ENCODE results near the gene PACRG. TPM values are rescaled to one million over a fixed set of nuclear protein-coding genes. Genes with fewer than 3 reads are reported as not detected.

Gene PACRG
- total and polyA plus RNA-seq, 4 donors: 0.47 to 3.8 (median 2.4) TPM

DNA sequence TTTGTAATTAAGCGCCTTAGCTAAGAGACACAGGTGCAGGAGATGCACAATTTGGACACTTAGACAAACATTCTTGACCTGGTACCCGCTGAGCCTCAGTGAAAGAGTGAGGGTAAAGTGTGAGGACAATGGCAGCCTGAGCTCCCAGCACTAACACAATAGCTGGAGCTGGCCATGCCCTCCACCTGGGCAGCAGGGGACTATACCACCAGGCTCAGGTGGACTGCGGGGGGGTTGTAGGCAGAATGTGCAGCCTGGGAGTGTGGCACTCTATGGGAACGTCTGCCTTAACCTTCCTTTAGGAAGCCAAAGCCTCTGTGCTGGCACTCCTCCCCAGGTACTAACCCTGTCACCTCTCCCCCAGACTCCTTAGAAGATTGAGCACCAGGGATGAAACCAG is 23.8 kb upstream of the PACRG start:
- Histone ChIP-seq H3K9me3 (ENCODE audit: control insufficient read depth in 4 of 4, low read length in 3 of 4) (no peaks in the 10 kb centered on the region), H3K27me3 (ENCODE audit: control insufficient read depth in 4 of 4, insufficient read depth in 4 of 4, low read length in 3 of 4) (no peaks in the 10 kb centered on the region), H3K4me3 (ENCODE audit: low read depth in 1 of 3, low read length in 3 of 3) (no peak overlapping the region), H3K9ac (ENCODE audit: low read depth in 1 of 2, low read length in 2 of 2) (no peak overlapping the region), H3K27ac (ENCODE audit: low read depth in 1 of 2, low read length in 2 of 2) (no peak overlapping the region), H3K36me3 (ENCODE audit: control insufficient read depth in 4 of 4, insufficient read depth in 3 of 4, low read depth in 1 of 4, low read length in 3 of 4) (no peaks in the 10 kb centered on the region), H3K4me1 (ENCODE audit: control insufficient read depth in 4 of 4, insufficient read depth in 4 of 4, low read length in 3 of 4) (no peaks in the 10 kb centered on the region)
- WGBS: 94% methylated on average over 4 of the region's 4 CpGs
- TF ChIP-seq SP1 (IDR thresholded peaks at IDR 0.05) (no peak), JUND (IDR thresholded peaks at IDR 0.05) (no peak), FOXA2 (IDR thresholded peaks at IDR 0.05) (no peak)
- TF ChIP-seq, protein P1, sequence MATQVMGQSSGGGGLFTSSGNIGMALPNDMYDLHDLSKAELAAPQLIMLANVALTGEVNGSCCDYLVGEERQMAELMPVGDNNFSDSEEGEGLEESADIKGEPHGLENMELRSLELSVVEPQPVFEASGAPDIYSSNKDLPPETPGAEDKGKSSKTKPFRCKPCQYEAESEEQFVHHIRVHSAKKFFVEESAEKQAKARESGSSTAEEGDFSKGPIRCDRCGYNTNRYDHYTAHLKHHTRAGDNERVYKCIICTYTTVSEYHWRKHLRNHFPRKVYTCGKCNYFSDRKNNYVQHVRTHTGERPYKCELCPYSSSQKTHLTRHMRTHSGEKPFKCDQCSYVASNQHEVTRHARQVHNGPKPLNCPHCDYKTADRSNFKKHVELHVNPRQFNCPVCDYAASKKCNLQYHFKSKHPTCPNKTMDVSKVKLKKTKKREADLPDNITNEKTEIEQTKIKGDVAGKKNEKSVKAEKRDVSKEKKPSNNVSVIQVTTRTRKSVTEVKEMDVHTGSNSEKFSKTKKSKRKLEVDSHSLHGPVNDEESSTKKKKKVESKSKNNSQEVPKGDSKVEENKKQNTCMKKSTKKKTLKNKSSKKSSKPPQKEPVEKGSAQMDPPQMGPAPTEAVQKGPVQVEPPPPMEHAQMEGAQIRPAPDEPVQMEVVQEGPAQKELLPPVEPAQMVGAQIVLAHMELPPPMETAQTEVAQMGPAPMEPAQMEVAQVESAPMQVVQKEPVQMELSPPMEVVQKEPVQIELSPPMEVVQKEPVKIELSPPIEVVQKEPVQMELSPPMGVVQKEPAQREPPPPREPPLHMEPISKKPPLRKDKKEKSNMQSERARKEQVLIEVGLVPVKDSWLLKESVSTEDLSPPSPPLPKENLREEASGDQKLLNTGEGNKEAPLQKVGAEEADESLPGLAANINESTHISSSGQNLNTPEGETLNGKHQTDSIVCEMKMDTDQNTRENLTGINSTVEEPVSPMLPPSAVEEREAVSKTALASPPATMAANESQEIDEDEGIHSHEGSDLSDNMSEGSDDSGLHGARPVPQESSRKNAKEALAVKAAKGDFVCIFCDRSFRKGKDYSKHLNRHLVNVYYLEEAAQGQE (IDR thresholded peaks at IDR 0.05): no peak
- DNase-seq (ENCODE audit: low spot score): no peak

DNA sequence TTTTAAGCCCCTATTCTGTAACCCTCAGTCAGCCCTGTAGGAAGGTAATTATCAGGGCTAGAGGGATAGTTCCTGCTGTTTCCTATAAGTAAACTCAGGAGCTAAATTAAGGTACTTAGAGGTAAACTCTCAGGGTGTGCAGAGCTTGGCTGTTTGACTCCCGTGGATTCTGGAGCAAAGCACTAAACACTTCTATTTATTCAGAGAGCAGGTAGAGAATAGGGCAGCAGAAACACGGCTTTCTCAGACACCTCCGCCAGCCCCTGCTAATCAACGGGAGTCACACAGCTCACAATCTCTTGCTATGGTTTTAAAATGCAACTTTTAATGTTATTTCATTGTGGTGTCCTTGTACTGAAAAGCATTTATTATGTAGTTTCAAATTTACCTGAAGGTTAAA is 22.0 kb upstream of the PACRG start:
- no peaks in the 10 kb centered on the region for H3K9me3 ChIP-seq (ENCODE audit: control insufficient read depth in 4 of 4, low read length in 3 of 4)
- H3K4me3 ChIP-seq (ENCODE audit: low read depth in 1 of 3, low read length in 3 of 3): no peak overlapping the region
- 81% methylated on average over 4 of the region's 4 CpGs for WGBS
- no peaks in the 10 kb centered on the region for H3K27me3 ChIP-seq (ENCODE audit: control insufficient read depth in 4 of 4, insufficient read depth in 4 of 4, low read length in 3 of 4)
- no peak overlapping the region for H3K9ac ChIP-seq (ENCODE audit: low read depth in 1 of 2, low read length in 2 of 2)
- H3K36me3 ChIP-seq (ENCODE audit: control insufficient read depth in 4 of 4, insufficient read depth in 3 of 4, low read depth in 1 of 4, low read length in 3 of 4): no peaks in the 10 kb centered on the region
- no peaks in the 10 kb centered on the region for H3K4me1 ChIP-seq (ENCODE audit: control insufficient read depth in 4 of 4, insufficient read depth in 4 of 4, low read length in 3 of 4)
- H3K27ac ChIP-seq (ENCODE audit: low read depth in 1 of 2, low read length in 2 of 2): no peak overlapping the region
- TF ChIP-seq ZBTB33 (IDR thresholded peaks at IDR 0.05) (no peak), FOXA1 (IDR thresholded peaks at IDR 0.05) (no peak), RAD21 (IDR thresholded peaks at IDR 0.05) (no peak), ATF3 (IDR thresholded peaks at IDR 0.05) (no peak), FOXA2 (IDR thresholded peaks at IDR 0.05) (no peak), GABPA (IDR thresholded peaks at IDR 0.05 in 1 of 2, conservative IDR thresholded peaks at IDR 0.05 in 1 of 2) (no peak), JUND (IDR thresholded peaks at IDR 0.05) (no peak), RXRA (IDR thresholded peaks at IDR 0.05) (no peak), EGR1 (IDR thresholded peaks at IDR 0.05; ENCODE audit: low read depth in 2 of 2) (no peak), SP1 (IDR thresholded peaks at IDR 0.05) (no peak), CTCF (IDR thresholded peaks at IDR 0.05; ENCODE audit: low read depth, low read length, missing input control) (no peak), TAF1 (conservative IDR thresholded peaks at IDR 0.05) (no peak), HNF4G (IDR thresholded peaks at IDR 0.05) (no peak), YY1 (IDR thresholded peaks at IDR 0.05) (no peak), HNF4A (conservative IDR thresholded peaks at IDR 0.05) (no peak)
- TF ChIP-seq, protein P2, sequence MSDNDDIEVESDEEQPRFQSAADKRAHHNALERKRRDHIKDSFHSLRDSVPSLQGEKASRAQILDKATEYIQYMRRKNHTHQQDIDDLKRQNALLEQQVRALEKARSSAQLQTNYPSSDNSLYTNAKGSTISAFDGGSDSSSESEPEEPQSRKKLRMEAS (IDR thresholded peaks at IDR 0.05): no peak
- TF ChIP-seq, protein P1 (IDR thresholded peaks at IDR 0.05): no peak
- no peak for DNase-seq (ENCODE audit: low spot score)
